ENCODE results near the gene WIPF3.
"Not testable (repeated sequence)": the region's sequence is repeated elsewhere in the genome, so short reads cannot be mapped to it uniquely, and the experiment has no call there.

WIPF3 gene

DNA sequence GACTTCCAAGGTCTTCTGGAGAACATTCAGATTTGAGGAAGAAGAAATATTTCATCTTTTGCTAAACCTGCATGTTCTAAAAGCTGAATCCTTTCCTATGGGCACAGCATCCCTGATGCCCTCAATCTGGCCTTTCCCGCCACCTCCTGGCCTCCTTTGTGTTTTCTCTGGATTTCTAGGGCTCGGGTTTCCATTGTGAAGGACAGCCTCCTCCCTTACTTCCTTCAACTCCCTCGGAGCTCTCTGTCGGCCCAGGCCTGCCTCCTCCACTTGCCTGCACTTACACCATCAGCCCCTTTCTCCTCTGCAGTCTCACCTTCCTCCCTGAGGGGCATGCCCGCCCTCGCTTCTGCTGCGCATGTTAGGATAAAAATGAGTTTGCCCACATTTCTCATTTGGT is 75.4 kb downstream of the WIPF3 start:
- no peak for DNase-seq (ENCODE audit: low read depth in 2 of 2)

DNA sequence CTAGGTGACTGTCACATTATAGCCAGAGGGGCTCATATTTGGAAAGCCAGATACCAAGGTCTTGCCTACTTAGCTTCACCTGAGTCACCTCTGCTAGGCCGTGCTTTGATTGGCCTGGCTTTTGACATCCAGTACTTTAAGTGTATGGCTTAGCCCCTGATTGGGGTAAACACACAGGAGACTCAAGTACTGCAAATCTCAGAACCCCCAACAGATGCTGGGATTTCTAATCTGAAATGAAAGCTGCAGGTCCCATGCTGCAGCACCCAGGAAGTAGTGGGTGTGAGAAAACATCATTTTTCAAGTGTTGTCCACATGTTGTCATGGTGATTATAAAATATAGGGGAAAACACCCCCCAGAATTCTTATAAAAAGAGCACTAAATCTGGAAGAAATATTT is 76.2 kb downstream of the WIPF3 start:
- no peak for DNase-seq (ENCODE audit: low read depth in 2 of 2)

DNA sequence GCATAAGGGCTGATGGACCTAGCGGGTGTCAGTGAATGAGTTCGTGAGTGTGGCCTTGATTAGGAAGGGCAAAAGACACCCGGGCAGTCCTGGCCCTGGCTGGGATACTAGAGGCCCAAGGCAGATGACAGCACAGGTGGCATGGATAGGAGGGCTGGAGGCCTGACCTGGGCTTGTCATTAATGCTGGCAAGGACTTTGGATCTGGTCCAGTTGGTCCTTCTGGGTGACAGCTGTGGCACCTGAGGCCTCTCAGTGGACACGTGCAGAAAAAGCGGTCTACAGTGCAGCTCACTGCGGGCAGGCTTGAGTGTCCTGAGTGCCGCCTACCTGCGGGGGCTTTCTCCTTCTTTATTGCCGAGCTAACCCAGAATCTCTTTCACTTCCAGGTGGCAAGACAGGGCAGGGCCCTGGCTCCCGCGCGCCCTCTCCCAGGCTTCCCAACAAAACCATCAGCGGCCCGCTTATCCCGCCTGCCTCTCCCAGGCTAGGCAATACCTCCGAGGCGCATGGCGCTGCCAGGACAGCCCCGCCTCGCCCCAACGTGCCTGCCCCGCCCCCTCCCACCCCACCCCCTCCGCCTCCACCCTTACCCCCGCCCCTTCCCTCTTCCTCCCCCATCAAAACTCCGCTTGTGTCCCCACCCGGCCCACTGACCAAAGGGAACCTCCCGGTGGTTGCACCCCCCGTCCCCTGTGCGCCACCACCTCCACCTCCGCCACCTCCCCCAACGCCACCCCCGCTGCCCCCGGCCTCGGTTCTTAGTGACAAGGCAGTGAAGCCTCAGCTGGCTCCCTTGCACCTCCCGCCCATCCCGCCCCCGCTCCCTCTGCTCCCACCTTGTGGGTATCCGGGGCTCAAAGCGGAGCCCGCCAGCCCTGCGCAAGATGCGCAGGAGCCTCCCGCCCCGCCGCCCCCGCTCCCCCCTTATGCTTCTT is 77.4 kb downstream of the WIPF3 start:
- no peak for DNase-seq (ENCODE audit: low read depth in 2 of 2)

DNA sequence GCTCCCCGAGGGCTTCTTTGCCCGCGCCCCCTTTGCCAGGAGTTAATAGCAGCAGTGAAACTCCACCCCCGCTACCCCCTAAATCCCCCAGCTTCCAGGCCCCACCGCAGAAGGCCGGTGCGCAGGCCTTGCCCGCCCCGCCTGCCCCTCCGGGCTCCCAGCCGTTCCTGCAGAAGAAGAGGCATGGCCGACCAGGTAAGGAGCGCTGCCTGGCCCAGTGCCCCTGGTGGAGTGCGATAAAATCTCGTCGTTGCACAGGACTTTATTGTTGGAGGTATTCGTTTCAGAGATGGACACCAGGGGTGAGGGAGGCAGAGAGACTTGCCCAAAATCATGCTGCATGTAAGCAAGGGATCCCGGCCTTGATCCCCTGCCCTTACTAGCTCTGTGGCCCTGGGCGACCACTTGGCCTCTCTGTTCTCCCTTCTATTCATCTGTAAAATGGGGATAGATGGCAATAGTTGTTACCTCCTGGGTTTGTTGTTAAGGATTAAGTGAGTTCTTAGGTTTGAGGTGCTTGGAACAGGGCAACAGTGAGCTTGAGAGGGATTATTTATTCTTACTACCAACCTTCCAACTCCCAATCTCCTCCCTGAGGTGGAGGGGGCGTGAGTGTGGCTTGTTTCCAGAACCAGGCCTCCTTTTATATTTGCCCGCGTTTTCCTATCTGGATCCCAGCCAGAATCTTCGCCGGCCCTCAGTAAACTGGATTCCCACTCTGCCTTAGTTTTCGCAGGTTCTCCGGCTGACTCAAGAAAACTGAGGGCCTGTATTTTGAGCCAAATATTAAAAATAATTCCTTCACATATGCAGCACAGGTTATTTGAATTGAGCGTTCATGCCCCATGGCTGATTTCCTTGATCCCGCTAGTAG is 78.3 kb downstream of the WIPF3 start:
- no peak for DNase-seq (ENCODE audit: low read depth in 2 of 2)

DNA sequence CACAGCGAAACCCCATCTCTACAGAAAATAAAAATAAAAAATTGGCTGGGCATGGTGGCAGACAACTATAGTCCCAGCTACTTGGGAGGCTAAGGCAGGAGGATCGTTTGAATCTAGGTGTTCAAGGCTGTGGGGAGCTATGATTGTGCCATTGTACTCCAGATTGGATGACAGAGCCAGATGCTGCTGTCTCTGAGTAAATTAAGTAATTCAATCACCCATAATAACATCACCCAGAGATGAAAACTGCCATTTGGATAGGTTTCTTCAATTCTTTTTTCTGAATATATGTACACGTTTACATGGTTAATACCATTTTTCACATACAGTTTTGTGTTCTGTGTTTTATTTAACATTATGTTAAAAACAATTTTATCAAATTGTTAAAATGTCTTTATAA is 79.3 kb downstream of the WIPF3 start:
- no peak for DNase-seq (ENCODE audit: low read depth in 2 of 2)

DNA sequence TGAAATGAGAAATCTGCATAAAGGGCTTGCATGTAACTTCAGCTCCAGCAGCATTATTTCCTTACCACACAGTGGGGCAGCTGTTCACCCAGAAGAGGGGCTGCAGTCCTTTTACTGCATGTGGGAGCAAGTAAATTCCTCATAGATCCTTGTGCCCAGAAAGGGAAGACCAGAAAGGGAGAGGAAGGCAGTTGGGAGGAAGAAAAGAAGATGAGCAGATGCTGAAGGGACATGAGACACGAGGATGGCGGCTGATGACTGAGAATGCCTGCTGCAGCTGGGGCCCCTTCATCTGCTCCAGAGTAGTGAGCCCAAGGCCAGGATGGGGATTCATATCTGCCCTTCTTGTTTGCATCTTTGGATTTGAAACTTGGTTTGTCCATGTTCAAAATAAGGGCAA is 80.5 kb downstream of the WIPF3 start:
- DNase-seq (ENCODE audit: low read depth in 2 of 2): no peak

DNA sequence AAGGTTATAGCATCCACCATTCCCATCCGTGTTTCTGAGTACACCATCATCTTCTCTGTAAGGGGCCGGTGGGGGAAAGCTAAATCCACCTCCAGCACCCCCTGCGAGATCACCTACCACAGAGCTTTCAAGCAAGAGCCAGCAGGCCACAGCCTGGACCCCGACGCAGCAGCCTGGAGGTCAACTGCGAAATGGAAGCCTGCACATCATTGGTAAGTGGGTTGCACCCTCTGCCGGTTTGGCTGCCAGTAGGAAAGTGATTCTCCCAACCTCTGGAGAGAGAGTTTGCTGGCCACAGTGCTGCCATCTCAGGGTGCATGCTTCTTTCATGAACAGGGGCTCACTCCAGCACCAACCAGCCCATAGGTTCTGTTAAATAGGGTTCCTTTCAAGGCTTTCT is 81.7 kb downstream of the WIPF3 start:
- no peak for DNase-seq (ENCODE audit: low read depth in 2 of 2)

DNA sequence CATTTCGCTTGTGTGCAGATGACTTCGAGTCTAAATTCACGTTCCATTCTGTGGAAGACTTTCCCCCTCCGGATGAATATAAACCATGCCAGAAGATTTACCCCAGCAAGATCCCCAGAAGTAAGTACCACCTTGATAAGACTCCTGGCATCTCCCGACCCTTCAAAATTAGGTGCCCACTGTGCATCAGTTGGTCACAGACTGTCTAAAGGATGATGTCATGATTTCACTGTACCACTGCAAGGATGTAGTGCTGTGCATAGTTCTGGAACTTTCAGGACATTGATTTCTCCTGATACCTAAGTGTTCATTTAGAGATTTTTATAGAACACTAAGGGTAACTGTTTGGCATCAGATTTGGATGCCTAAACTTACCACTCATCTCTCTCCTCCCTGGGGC is 83.0 kb downstream of the WIPF3 start:
- DNase-seq (ENCODE audit: low read depth in 2 of 2): no peak

DNA sequence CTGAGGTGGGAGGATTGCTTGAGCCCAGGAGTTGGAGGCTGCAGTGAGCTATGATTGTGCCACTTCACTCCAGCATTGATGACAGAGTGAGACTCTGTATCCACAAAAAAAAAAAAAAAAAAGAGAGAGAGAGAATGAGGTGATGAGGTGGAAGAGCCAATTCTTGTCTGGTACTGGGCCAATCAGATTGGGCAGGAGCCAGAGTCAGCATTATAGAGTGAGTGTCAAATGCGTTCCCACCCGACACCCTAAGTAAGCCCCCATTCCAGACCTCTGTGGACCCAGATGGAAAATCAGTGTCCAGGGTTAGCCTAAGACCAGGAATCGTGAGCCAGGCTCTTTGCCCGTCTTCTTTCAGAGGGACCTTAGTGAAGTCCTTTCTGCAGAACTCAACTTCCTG is 83.9 kb downstream of the WIPF3 start:
- no peak for DNase-seq (ENCODE audit: low read depth in 2 of 2)

DNA sequence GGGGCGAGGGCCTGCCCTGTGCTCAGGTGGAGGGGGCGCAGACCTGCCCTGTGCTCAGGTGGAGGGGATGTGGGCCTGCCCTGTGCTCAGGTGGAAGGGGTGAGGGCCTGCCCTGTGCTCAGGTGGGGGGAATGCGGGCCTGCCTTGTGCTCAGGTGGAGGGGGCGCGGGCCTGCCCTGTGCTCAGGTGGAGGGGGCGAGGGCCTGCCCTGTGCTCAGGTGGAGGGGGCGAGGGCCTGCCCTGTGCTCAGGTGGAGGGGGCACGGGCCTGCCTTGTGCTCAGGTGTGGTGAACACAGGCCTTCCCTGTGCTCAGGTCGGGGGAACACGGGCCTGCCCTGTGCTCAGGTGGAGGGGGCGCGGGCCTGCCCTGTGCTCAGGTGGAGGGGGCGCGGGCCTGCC is 84.5 kb downstream of the WIPF3 start:
- not testable (repeated sequence) for DNase-seq (ENCODE audit: low read depth in 2 of 2)

DNA sequence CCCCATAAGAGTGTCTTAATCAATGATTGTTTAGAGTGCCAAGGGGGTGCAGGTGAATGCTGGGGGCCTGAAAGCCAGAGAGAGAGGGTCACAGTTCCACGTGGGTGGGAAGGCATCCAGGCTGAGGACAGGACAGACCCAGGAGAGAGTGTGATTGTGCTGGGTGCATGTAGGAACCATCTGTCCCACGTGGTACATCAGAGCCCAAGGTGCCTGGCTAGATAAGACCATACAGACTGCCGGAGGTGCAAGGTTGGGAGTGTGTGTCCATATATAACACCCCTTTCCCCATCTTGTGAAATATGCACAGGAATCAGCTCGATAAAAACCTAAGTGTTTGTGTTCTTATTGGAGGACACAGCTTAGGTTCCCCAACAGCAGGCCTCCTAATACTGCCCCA is 85.5 kb downstream of the WIPF3 start:
- DNase-seq (ENCODE audit: low read depth in 2 of 2): no peak

DNA sequence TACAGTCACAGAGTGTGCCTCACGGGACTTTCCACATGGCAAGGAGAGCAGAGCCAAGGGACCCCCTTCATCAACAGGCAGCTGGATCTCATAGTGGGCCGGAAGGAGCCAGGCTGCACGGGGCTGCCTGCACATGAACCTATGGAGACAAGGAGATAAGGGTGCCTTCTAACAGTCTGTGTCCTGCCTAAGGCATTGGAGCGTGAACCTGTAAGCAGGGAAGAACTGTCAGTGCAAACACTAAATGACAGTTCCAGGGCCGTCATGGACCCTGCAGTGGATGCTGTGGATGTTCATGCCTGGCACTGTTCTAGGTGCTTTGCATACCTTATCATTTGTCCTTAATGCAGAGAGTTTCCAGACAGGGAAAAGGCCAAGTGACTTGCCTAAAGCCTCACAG is 85.9 kb downstream of the WIPF3 start:
- DNase-seq (ENCODE audit: low read depth in 2 of 2): no peak

DNA sequence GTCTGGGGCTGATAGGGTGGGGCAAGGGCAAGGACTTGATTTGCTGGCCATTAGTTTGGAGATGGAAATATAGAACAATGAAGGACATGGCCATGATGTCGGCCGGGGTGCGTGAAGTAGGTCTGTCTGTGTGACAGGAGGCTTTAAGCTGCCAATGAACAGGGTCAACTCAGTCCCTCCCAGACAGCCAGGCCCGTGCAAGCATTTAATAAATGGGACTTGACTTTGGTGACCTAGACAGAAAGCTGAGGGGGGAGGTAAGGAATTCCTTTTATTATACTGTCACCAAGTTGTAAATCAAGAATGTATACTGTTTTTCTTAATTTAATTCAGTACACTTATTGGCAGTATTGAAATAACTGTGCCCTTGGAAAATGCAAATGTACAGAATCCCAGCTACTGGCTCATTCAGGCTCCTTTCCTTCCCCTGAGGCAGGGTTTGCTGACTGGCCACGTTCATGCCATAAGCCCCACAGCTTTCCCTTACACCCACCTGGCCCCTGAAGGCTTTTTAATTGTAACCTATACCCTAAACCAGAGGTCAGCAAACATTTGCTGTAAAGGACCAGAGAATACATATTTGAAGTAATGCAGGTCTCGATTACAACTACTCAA is 87.2 kb downstream of the WIPF3 start:
- DNase-seq (ENCODE audit: low read depth in 2 of 2): no peak

DNA sequence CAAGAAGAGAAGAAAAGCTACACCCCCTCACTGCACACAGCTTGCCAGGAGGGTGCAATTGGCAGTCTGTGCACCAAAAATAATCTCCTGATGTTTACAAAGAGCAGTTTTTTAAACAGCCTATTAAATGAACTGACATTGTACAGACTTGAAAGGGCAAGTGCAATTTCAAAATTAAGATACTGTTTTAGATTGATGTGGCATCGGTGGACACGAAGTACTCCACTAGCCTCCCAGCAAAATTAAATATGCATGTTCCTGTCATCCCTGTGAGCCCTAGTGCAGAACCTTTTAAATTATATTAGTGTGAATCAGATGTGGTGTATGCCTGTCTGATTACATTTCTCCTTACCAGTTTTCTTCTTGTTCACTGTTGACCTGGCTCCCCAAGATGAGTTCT is 87.9 kb downstream of the WIPF3 start:
- no peak for DNase-seq (ENCODE audit: low read depth in 2 of 2)

DNA sequence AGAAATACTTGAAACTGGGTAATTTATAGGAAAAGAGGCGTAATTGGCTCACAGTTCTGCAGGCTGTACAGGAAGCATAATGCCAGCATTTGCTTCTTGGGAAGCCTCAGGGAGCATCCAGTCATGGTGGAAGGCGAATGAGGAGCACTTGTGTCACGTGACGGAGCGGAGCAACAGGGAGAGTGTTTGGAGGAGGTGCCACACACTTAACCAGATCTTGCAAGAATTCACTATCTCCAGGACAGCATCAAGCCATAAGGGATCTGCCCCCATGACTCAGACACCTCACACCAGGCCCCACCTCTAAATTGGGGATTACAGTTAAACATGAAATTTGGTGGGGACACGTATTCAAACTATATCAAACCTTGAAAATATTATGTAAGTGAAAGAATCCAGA is 89.3 kb downstream of the WIPF3 start:
- DNase-seq (ENCODE audit: low read depth in 2 of 2): no peak

DNA sequence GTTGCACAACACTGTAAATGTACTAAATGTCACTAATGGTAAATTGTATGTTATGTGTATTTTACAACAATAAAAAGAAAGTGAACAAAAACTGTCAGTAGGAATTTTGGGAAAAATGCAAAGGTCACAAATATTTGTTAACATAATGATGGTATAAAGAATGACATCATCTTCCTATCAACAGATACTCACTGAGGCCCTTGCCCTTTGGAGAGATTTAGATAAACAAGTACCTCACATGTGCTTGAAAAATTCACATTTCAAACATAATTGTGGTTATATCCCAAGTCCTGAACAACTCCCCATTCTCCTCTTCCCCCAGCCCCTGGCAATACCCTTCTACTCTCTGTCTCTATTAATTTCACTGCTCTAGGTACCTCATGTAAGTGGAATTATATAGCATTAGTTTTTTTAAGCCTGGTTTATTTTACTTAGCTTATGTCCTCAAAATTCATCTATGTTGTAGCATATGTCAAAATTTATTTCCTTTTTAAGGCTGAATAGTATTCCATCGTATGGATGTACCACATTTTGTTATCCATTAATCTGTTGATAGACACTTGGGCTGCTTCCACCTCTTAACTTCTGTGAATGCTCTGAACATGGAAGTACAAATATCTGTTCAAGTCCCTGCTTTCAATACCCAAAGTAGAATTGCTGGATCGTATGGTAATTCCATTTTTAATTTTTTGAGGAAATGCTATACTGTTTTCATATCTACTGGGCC is 90.5 kb downstream of the WIPF3 start:
- no peak for DNase-seq (ENCODE audit: low read depth in 2 of 2)

DNA sequence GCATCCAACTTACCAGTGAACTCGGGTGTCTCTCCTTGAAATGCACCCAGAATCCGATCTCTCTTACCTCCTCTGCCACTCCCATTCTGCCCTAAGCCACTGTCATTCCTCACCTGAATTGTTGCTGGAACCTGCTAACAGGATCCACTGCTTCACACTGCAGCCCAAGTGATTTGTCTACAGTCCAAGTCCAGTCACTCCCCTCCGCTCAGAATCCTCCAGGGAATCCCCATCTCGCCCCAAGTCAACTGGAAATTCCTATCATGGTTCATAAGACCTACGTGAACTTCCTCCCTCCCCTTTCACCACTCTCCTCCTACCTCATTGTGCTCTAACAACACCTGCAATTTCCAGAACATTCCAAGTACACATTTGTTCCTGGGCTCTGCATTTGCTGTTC is 92.0 kb downstream of the WIPF3 start:
- DNase-seq (ENCODE audit: low read depth in 2 of 2): no peak

DNA sequence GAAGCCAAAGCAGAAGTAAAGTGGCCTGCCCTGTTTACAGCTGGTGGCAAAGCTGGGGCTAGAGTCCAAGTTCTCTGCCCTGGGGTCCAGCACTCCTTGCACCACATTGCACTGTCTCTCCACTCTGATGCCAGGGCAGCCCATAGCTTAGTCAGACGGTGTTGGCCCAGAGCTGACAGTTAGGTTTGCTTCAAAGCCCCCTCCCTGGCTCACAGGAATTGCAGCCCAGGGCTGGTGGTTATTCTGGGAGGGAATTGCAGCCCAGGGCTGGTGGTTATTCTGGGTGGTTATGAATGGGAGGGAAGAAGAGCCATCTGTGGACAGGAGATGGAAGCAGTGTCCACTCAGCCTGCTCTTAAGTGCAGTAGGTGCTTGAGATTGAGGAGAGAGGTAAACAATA is 94.4 kb downstream of the WIPF3 start:
- no peak for DNase-seq (ENCODE audit: low read depth in 2 of 2)

DNA sequence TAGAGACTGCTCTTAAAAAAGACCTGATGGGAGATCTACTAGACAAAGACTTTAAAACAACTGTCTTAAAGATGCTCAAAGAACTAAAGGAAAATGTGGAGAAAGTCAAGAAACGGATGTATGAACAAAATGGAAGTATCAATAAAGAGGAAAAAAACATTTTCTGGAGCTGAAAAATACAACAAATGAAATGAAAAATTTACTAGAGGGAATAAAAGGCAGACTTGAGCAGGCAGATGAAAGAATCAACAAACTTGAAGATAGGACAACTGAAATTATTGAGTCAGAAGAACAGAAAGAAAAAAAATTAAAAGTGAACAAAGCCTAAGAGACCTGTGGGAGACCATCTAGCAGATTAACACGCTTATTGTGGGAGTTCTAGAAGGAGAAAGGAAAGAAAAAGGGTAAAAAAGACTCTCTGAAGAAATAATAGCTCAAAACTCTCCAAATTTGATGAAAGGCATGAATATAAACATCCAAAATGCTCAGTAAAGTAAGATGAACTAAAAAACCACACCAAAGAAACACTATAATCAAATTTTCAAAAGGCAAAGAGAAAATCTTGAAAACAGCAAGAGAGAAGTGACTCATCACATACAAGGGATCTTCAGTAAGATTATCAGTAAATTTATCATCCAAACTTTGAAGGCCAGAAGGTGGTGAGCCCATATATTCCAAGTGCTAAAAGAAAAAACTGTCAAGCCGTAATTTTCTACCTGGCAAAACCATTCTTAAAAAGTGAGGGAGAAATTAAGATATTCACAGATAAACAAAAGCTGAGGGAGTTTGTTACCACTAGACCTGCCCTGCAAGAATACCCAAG is 100.1 kb downstream of the WIPF3 start:
- no peak for DNase-seq (ENCODE audit: low read depth in 2 of 2)

DNA sequence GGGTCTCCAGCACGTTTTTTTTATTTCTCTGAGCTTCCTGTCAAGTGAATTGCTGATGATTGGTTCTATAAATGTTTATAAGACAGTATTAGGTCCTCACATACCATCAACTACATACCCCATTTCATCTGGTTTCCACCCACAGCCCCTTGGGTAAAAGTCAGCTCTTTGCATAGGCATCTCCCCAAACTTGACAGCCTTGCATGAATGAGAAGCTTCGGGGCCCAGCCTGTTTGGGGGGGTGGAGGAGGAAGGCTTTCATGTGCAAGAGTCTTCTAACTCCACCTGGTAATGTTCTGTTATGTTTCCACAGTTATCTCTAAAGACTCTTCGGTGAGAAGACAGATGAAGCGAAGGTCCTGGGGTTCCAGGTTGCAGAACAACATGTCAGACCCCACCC is 107.9 kb downstream of the WIPF3 start:
- no peak for DNase-seq (ENCODE audit: low read depth in 2 of 2)

Measured in activated CD8-positive, alpha-beta memory T cell treated with anti-CD3 and anti-CD28 coated beads for 4 hours (primary cell).